ENCODE results near the gene CDKN2B-AS1.

GRCh38 chr9:21968331-21969010 is 26.1 kb upstream of the CDKN2B-AS1 start:
- TF ChIP-seq CTCF (IDR thresholded peaks at IDR 0.05) (no peak), POLR2A (IDR thresholded peaks at IDR 0.05) (no peak)
